HG03135 (cell line): ENCODE results near the gene B3GLCT.

Experiments
- ATAC-seq: cut with Tn5 transposase; IDR thresholded peaks from one replicate; pipeline ENCODE4 v1.9.1; 2021; ENCODE audit warnings: mild to moderate bottlenecking, moderate library complexity; ENCODE audit not compliant: unreplicated experiment

The B3GLCT gene

DNA sequence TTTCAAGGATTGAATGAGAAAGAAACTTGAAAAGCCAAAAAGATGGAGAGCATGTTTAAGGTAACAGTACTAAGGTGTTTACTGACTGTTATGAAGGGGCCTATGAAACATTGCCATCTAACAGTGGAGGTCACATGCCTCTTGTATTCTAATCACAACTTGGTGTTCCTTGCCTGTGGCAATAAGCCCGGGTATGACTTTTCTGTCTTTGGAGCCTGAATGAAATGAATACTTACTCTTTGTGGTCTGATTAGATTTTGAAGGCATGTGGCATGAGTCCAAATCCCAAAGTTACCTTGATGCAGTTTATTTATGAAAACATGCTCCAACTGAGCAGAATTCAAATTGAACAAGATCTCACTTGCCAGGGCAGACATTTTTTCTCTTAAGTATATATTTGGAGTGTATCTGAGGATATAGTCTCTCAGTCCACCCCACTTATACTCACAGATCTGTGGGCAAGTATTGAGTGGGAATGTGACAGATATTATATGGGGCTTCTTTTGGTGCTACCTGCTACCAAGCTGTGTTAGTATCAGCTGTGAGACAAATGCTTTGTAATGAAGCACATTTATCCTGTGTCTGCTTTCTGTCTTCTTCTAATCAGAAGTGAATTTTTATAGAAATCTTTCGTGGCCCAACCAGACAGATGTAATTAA lies 67.5 kb downstream of the B3GLCT start:
- no peak for ATAC-seq

- no peak for ATAC-seq
These were observed 74.6 kb downstream of the B3GLCT start for GRCh38 chr13:31274390-31274789.

DNA sequence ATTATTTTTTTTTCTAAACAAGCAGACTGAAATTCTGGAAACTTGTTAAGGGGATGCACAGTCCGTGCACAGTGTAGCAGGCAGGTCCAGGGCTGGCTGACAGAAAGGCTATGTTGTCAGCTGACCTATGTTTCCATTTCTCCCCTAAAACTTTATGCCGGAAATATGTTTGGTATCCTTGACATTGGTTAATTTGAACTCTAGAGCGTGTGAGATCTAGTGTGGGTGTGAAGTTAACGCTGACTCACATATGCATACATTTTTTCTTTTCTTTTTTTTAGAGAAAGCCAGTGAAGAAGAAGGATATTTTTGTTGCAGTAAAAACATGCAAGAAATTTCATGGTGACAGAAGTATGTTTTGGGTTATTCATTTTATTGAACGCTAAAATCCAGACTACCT lies 76.6 kb downstream of the B3GLCT start:
- ATAC-seq, result no peak

- ATAC-seq, result no peak
These were observed 79.1 kb downstream of the B3GLCT start for GRCh38 chr13:31278869-31279268.

DNA sequence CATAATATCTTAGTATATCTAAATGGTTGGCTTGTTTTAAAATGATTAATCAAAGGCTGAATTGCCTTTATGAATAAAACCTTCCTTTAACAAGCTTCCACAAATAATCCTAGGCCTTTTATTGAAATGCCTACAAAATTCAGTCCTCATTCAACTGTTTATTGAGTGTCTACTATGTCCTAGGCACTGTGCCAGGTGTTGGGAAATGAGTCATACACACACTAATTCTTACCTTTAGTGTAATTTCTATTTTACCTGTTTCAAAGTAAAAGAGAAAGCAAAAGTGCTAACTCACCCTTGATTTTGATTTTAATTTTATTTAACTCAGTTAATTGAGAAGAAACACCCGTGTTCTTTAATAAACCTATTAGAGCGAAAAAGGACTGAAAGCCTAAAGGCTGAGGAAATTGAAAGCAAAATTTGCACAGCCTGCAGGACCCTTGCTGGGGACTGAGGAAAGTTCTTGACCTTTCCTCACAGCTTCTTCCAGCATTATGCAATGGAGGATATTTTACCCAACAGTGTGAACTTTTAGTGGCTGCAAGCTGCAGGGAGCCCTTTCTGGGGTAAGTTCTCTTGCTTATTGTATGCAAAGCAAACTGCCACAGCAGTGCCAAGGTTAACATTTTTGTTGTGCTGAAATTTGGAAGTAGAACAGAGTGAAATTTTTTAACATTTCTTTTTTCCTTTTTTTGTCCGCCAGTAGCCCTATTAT lies 83.1 kb downstream of the B3GLCT start:
- ATAC-seq, result no peak

DNA sequence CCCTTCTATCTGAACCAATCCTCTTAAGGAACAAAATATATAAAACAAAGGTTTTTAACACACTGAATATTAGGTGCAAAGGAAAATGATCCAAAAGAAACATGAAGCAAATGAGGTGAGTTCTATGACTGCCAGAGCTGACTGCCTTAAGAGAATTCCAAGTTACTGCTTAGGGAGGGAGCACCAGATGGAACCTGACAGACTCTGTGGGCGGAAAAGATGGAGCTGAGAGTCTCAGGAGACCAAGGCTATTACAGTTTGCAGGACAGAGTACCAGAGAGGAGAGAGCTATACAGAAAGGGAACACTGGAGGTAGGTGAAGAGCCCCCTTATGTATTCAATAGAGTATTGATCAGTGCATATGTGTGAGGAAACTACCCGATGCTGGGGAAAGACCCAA lies 87.2 kb downstream of the B3GLCT start:
- ATAC-seq, result no peak

DNA sequence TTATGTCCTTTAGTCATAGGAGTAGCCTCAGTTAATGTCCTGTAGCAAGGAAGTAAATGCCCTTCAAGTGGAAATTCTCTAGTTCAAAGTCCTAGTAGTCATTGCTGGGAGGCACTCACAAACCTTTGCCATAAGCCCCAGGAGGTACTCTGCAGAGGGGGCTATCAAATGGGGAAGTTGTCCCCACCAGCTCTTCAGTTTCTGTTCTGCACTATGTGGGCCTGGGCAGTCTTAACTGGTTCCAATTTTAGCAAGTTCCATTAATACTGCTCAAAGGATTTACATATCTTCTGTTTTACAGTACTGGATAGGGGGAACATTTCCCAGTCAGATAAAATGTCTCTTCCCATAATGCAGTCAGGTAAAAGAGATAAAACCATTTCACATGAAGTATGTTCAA lies 101.3 kb downstream of the B3GLCT start:
- no peak for ATAC-seq

- no peak for ATAC-seq
These were observed 110.6 kb downstream of the B3GLCT start for GRCh38 chr13:31310356-31310755.

GRCh38 chr13:31310786-31311185 lies 111.0 kb downstream of the B3GLCT start:
- no peak for ATAC-seq

DNA sequence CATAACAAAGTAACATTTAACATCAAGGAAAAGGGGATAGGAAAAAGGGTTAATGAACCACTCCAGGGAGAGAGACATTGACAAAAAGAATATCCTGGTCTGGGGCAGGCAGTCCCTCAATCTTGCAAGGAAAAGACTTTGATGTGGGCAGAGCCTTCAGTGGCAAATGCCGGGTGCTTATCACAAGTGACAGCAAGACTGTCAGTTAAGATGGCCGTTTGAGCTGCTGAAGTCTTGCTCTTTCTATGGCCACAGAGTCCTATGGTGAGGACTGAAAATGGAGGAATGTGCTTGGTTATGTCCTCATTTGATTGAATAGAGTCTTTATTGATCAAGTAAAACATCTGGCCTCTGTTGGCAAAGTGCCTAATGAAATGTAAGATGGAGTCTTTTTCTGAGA lies 112.1 kb downstream of the B3GLCT start:
- no peak for ATAC-seq

GRCh38 chr13:31314961-31315360 lies 115.2 kb downstream of the B3GLCT start:
- ATAC-seq, result no peak

GRCh38 chr13:31320946-31321345 lies 121.2 kb downstream of the B3GLCT start:
- ATAC-seq, result no peak

DNA sequence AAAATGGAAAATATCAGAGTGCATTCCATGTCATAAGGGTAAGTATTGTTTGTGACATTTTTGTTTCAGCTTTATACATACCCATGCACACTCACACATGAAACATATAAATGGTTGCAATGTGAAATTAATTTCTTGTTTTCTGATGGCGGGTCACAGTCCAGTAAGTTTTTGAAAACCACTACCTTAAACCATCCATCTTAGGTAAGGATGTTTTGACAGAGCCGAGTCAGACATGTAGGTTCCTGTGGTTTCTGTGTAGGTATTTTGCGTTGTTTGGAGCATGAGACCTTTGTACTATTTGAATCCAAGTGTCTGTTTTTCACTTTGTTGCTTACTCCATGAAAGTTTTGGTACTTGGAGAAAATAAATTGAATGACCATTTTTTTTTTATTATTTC lies 121.7 kb downstream of the B3GLCT start:
- no peak for ATAC-seq

DNA sequence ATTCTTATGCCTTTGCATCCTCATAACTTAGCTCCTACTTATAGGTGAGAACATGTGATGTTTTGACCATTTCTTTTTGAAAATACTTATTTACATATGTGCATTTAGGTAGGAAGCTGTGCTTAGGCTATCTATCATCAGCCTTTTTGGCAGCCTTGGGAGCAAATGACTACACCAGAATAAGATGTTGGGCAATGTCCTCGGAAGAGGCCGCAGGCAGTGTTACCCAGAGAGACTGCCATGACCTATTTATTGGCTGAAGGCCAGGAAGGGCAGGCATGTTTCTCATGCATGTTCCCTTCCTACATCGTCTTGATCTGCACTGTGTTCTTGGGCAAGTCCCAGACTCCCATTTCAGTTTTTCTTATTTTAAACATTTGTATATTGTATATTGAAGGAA lies 122.3 kb downstream of the B3GLCT start:
- no peak for ATAC-seq

GRCh38 chr13:31322702-31323405 lies 123.1 kb downstream of the B3GLCT start:
- no peak for ATAC-seq

DNA sequence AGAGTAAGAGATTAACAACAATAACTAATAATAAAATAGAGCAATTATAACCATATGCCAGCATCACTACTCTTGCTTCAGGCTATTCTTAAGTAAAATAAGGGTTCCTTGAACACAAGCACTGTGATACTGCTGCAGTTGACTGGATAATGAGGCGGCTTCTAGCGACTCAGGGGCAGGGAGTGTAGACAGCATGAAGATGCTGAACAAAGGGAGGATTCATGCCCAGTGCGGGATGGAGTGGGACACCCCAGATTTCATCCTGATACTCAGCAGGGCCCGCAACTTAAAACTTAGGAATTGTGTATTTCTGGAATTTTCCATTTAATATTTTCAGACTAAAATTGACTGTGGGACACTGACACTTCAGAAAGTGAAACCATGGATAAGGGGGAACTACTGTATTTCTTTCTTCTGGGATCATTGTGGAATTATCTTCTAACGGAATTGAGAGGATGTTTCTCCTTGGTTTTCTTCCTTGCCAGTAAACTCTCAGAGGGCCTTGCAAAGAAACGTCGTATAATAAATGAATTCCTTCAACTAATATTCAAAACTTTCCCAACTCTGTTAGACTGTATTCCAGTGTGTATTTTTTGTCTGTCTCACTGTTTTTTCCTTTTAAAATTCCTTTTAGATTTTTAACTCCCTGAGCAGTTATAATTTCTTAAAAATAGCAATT lies 127.5 kb downstream of the B3GLCT start:
- no peak for ATAC-seq

DNA sequence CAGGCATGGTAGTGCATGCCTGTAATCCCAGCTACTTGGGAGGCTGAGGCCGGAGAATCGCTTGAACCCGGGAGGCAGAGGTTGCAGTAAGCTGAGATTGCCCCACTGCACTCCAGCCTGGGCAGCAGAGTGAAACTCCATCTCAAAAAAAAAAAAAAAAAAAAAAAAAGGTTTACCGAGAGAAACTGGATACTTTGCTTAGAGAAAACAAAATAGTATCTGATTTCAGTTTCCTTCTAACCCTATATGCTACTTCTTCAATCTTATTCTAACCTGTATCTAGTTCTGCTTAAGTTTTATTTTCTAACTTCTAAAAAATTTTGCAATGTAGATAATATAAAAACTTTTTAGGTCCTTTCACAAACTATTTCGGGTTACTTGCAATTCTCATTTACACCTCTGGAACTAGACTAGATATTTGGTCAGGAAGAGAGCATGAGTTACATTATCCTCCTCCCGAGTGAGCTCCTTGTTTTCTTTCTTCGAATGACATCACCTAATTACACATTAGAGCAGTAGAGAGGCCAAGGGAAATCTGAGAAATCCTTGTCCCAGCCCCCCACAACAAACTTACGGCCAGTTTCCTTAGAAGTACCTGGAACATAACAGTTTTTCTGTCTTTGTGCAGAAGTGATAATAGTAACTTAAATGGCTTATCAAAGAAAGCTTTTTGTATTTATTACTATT lies 128.9 kb downstream of the B3GLCT start:
- no peak for ATAC-seq

DNA sequence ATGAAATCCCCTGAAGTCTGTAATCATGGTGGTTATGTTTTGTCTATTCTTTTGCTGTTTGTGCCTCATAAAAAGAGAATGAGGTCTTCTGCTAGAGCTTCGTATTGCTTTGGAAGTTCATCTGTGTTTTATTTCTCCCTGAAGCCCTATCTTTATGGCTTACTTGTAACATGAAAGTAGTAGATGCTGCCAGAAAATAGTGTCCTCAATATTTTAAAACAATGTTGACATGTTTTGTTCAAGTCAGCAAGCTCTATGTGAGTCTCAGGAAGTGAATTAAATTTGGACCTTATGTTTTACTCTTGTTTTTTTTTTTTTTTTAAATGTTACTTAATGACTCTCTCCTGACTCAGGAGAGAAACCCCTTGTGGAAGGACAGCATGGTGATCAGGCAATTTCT lies 130.5 kb downstream of the B3GLCT start:
- ATAC-seq, result no peak

DNA sequence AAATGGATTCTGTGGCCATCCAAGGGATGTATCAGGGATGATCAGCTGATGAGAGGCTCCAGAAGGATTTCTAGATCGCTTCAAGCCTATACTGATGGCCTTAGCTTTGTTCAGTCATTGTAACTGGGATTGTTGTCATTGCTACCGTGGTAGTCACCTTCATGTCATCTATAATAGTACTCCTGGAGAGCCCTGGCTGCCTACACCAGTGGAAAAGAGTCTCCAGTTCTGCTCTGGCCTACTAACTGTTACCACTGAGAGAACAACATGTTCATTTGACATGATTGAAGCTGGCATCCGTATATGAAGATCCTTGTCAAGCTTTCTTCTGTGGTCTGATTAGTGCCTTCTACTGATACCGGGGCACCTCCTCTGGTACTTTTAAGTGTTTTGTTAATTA lies 131.3 kb downstream of the B3GLCT start:
- ATAC-seq, result no peak

DNA sequence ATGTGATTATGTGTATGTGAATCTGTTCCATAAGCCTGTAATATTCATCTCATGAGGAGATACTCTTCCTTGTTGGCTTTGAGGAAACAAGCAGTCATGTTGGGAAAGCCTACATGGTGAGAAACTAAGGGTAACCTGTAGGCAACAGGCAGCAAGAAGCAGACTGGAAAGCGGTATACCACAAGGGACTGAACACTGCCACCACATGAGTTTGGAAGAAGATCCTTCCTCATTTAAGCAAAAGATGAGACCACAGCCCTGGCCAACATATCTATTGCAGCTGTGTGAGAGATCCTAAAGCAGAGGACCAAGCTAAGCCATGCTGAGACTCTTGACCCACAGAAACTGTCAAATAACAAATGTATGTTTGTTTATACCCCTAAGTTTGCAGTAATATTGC lies 134.8 kb downstream of the B3GLCT start:
- ATAC-seq, result no peak

- ATAC-seq, result no peak
These were observed 135.3 kb downstream of the B3GLCT start for GRCh38 chr13:31334994-31335557.
